Measurements from ENCODE around the gene NXT1.

Gene NXT1

GRCh38 chr20:23396950-23397627 lies 46.5 kb downstream of the NXT1 start:
- no peak for TF ChIP-seq Cebpa-rat (IDR thresholded peaks at IDR 0.05)
- peak overlapping the region in 4 of 11 experiments; percentile 6 to 60 (median 52); a peak in 4 of 22 replicates for H3K9ac ChIP-seq
- H4K20me1 ChIP-seq = peaks cover 0 to 41% (median 3%) of the 10 kb centered on the region in 11 experiments; a peak in 6 of 22 replicates
- H3K4me3 ChIP-seq = no peak overlapping the region
- peak overlapping the region in 8 of 11 experiments; percentile 6 to 66 (median 52); a peak in 6 of 22 replicates for H3K27ac ChIP-seq
- H3K36me3 ChIP-seq = peaks cover 47 to 67% (median 60%) of the 10 kb centered on the region in 11 experiments
- peak overlapping the region in 7 of 11 experiments; percentile 46 to 80 (median 68); a peak in 12 of 22 replicates for H3K4me2 ChIP-seq
- H3K27me3 ChIP-seq = no peaks in the 10 kb centered on the region
- no peaks in the 10 kb centered on the region for H3K9me3 ChIP-seq (replicated peaks in 1 of 11)
- H3K4me1 ChIP-seq = peaks cover 24 to 40% (median 35%) of the 10 kb centered on the region in 10 experiments

GRCh38 chr20:23397961-23398360 lies 47.4 kb downstream of the NXT1 start:
- Histone ChIP-seq H3K9me3 (replicated peaks in 1 of 11) (no peaks in the 10 kb centered on the region), H4K20me1 (peaks cover 0 to 50% (median 4%) of the 10 kb centered on the region in 11 experiments; a peak in 6 of 22 replicates), H3K27ac (peak overlapping the region in 10 of 11 experiments; percentile 6 to 69 (median 57); a peak in 15 of 22 replicates), H3K4me3 (no peak overlapping the region), H3K36me3 (peaks cover 39 to 67% (median 60%) of the 10 kb centered on the region in 11 experiments), H3K4me1 (peaks cover 24 to 40% (median 35%) of the 10 kb centered on the region in 10 experiments), H3K4me2 (peak overlapping the region; percentile 3 to 80 (median 67)), H3K9ac (peak overlapping the region in 7 of 11 experiments; percentile 27 to 60 (median 50); a peak in 8 of 22 replicates), H3K27me3 (no peaks in the 10 kb centered on the region)
- TF ChIP-seq Cebpa-rat (IDR thresholded peaks at IDR 0.05) = no peak

- H3K4me2 ChIP-seq = peak overlapping the region in 6 of 11 experiments; percentile 3 to 75 (median 55); a peak in 10 of 22 replicates
- H3K9me3 ChIP-seq (replicated peaks in 1 of 11) = no peaks in the 10 kb centered on the region
- H3K4me1 ChIP-seq = peaks cover 24 to 40% (median 35%) of the 10 kb centered on the region in 10 experiments
These were observed 49.1 kb downstream of the NXT1 start for GRCh38 chr20:23399568-23400241.

GRCh38 chr20:23401051-23401450 lies 50.5 kb downstream of the NXT1 start:
- Histone ChIP-seq H3K36me3 (peaks cover 15 to 46% (median 36%) of the 10 kb centered on the region in 11 experiments), H3K9me3 (replicated peaks in 1 of 11) (no peaks in the 10 kb centered on the region), H3K27ac (no peak overlapping the region), H3K9ac (no peak overlapping the region), H3K4me1 (peaks cover 24 to 40% (median 35%) of the 10 kb centered on the region in 10 experiments), H3K27me3 (no peaks in the 10 kb centered on the region), H4K20me1 (peaks cover 12 to 61% (median 24%) of the 10 kb centered on the region in 11 experiments; a peak in 16 of 22 replicates), H3K4me3 (no peak overlapping the region), H3K4me2 (no peak overlapping the region)
- no peak for TF ChIP-seq Cebpa-rat (IDR thresholded peaks at IDR 0.05)

More at GRCh38 chr20:23399568-23400241, 49.1 kb downstream of the NXT1 start:
- H3K27ac ChIP-seq = peak overlapping the region in 1 of 11 experiments; percentile 27; a peak in 3 of 22 replicates
- no peaks in the 10 kb centered on the region for H3K27me3 ChIP-seq
- no peak for TF ChIP-seq Cebpa-rat (IDR thresholded peaks at IDR 0.05)
- no peak overlapping the region for H3K4me3 ChIP-seq
- H4K20me1 ChIP-seq = peaks cover 5 to 57% (median 12%) of the 10 kb centered on the region in 11 experiments; a peak in 15 of 22 replicates
- peaks cover 21 to 52% (median 45%) of the 10 kb centered on the region in 11 experiments for H3K36me3 ChIP-seq
- no peak overlapping the region for H3K9ac ChIP-seq

GRCh38 chr20:23403751-23404150 lies 53.2 kb downstream of the NXT1 start:
- TF ChIP-seq Cebpa-rat (IDR thresholded peaks at IDR 0.05) = no peak
- Histone ChIP-seq H3K4me2 (no peak overlapping the region), H3K4me1 (peaks cover 20 to 36% (median 26%) of the 10 kb centered on the region in 10 experiments), H3K27me3 (no peaks in the 10 kb centered on the region), H3K36me3 (peaks cover 12 to 46% (median 31%) of the 10 kb centered on the region in 11 experiments), H3K4me3 (no peak overlapping the region), H4K20me1 (peaks cover 17 to 79% (median 44%) of the 10 kb centered on the region in 11 experiments; a peak in 17 of 22 replicates), H3K9me3 (replicated peaks in 1 of 11) (no peaks in the 10 kb centered on the region), H3K9ac (no peak overlapping the region), H3K27ac (no peak overlapping the region)

GRCh38 chr20:23404196-23404595 lies 53.6 kb downstream of the NXT1 start:
- H4K20me1 ChIP-seq = peaks cover 17 to 79% (median 47%) of the 10 kb centered on the region in 11 experiments; a peak in 17 of 22 replicates
- H3K36me3 ChIP-seq = peaks cover 12 to 43% (median 31%) of the 10 kb centered on the region in 11 experiments
- peaks cover 16 to 34% (median 21%) of the 10 kb centered on the region in 10 experiments for H3K4me1 ChIP-seq
- H3K27ac ChIP-seq = no peak overlapping the region
- no peak for TF ChIP-seq Cebpa-rat (IDR thresholded peaks at IDR 0.05)
- no peaks in the 10 kb centered on the region for H3K9me3 ChIP-seq (replicated peaks in 1 of 11)
- H3K4me3 ChIP-seq = no peak overlapping the region
- H3K9ac ChIP-seq = no peak overlapping the region
- H3K27me3 ChIP-seq = no peaks in the 10 kb centered on the region
- no peak overlapping the region for H3K4me2 ChIP-seq
